SU-DHL-6 (cell line): Measurements from ENCODE around the gene TRIM5.

ENCODE experiments used
- EZH2phosphoT487 ChIP-seq: fragments of 200-600 bp; sonication (generic), shearing (Covaris generic); conservative IDR thresholded peaks from 2 replicates; pipeline ENCODE4 v1.6.1; 2018; ENCODE audit warnings: mild to moderate bottlenecking, antibody characterized with exemption, low read length, moderate library complexity, mixed read lengths
- TF ChIP-seq, protein P1 (sequence below): fragments of 200-600 bp; sonication (generic); IDR thresholded peaks from one replicate; pipeline ENCODE4 v1.5.1; 2017; ENCODE audit warnings: antibody characterized with exemption, mild to moderate bottlenecking, low read length, moderate library complexity; ENCODE audit not compliant: insufficient read depth, poor library complexity, severe bottlenecking

DNA sequence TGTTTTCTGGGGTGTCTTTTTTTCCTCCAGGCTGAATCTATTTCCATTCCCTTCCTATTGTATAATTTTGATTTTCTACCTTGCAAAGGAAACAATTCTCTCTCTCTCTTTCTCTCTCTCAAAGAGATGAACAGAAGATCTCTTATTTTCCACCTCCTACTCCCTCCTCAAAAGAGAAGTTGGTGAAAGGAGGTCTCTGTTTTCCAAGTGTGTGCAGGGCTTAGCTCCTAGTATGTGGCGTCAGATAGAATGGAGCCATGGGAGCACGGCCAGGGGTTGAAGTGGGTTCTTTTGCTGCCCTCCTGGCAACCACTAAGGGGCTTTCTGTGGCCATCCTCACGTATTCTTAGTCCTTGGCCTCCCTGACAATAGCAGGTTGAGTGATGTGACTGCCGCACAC lies 59.6 kb downstream of the TRIM5 start:
- TF ChIP-seq, protein P1, sequence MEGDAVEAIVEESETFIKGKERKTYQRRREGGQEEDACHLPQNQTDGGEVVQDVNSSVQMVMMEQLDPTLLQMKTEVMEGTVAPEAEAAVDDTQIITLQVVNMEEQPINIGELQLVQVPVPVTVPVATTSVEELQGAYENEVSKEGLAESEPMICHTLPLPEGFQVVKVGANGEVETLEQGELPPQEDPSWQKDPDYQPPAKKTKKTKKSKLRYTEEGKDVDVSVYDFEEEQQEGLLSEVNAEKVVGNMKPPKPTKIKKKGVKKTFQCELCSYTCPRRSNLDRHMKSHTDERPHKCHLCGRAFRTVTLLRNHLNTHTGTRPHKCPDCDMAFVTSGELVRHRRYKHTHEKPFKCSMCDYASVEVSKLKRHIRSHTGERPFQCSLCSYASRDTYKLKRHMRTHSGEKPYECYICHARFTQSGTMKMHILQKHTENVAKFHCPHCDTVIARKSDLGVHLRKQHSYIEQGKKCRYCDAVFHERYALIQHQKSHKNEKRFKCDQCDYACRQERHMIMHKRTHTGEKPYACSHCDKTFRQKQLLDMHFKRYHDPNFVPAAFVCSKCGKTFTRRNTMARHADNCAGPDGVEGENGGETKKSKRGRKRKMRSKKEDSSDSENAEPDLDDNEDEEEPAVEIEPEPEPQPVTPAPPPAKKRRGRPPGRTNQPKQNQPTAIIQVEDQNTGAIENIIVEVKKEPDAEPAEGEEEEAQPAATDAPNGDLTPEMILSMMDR: no peak
- no peak for TF ChIP-seq EZH2phosphoT487
